Activated T-cell treated with anti-CD3 and anti-CD28 coated beads, Interleukin-2, amount 50 U/mL, for 24 hours (primary cell): ENCODE results near the gene HDGFL2.

ENCODE experiments used
- DNase-seq: peaks from one replicate; pipeline ENCODE4 v3.0.0-alpha.2; 2020
- H3K27ac Mint-ChIP-seq: 2 replicates; pipeline ENCODE4 v1.8.0; 2020; ENCODE audit warnings: mild to moderate bottlenecking, mixed read lengths
- H3K27me3 Mint-ChIP-seq: 2 replicates; pipeline ENCODE4 v1.8.0; 2020; ENCODE audit warnings: mixed read lengths
- H3K36me3 Mint-ChIP-seq: 2 replicates; pipeline ENCODE4 v1.8.0; 2020; ENCODE audit warnings: low read depth, mixed read lengths
- H3K4me1 Mint-ChIP-seq: 2 replicates; pipeline ENCODE4 v1.8.0; 2020; ENCODE audit warnings: low read depth, mixed read lengths
- H3K4me3 Mint-ChIP-seq: 2 replicates; pipeline ENCODE4 v1.8.0; 2020; ENCODE audit warnings: mild to moderate bottlenecking, moderate library complexity, mixed read lengths
- H3K9me3 Mint-ChIP-seq: 2 replicates; pipeline ENCODE4 v1.8.0; 2020; ENCODE audit warnings: mixed read lengths

The HDGFL2 gene

DNA sequence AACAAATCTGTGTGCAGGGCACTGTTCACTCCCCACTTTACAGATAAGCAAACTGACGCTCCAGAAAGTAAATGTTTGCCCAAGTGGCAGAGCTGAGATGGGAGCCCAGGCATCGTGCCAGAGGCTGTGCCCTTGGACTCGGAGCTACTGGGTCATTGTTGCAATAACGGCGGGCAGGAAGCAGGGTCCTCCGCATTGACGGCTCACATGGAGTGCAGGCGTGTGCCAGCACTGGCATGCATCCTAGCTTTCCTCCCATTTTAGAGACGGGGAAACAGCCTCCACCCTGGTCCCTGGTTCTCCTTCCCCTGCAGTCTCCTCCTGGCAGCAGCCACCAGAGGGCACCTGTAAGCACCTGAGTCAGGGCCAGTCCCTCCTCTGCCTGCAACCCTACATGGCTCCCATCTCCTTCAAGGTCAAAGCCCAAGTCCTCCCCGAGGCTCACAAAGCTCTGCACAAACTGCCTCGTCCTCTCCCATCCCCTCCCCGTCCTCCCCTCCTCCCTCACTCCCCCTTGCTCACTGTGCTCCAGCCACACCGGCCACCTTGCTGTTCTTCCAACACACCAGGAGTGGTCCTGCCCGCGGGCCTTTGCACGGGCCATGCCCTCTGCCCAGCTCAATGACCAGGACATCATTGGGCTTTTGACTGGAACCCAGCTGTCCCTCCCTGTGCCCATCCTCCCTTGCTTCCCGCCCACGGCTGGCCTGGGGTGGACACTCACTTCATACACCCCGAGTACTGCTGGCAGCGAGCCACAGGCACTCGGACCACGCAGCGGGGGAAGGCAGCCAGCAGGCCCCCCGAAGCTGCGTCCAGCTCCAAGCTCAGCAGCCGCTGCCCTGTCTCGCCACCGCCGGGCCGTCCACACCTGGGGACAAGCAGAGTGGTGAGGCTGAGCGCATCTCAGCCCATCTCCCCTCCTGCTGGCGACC lies 75.5 kb downstream of the HDGFL2 start:
- no peak for DNase-seq
- Mint-ChIP-seq H3K27me3 (peaks cover 8% of the 10 kb centered on the region), H3K4me3 (no peak overlapping the region), H3K27ac (no peak overlapping the region), H3K4me1 (no peaks in the 10 kb centered on the region), H3K36me3 (no peaks in the 10 kb centered on the region), H3K9me3 (no peaks in the 10 kb centered on the region)

DNA sequence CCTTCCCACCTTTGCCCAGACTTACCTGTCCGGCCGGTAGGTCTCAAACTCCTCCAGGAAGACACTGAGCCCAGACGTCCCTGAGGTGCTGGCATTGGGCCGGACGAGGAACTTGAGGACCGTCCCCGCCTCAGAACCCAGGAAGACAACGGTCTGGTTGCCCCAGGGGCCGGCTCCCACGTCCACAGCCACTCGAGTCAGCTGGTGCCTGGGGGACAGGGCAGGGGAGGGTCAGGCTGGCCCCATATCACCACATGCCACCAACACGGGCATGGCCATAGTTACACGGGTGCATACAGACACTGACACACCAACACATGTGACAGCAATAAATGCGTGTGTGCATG lies 76.1 kb downstream of the HDGFL2 start:
- Mint-ChIP-seq H3K4me3 (no peak overlapping the region), H3K27ac (no peak overlapping the region), H3K4me1 (no peaks in the 10 kb centered on the region), H3K36me3 (no peaks in the 10 kb centered on the region), H3K27me3 (peaks cover 8% of the 10 kb centered on the region), H3K9me3 (no peaks in the 10 kb centered on the region)
- no peak for DNase-seq

DNA sequence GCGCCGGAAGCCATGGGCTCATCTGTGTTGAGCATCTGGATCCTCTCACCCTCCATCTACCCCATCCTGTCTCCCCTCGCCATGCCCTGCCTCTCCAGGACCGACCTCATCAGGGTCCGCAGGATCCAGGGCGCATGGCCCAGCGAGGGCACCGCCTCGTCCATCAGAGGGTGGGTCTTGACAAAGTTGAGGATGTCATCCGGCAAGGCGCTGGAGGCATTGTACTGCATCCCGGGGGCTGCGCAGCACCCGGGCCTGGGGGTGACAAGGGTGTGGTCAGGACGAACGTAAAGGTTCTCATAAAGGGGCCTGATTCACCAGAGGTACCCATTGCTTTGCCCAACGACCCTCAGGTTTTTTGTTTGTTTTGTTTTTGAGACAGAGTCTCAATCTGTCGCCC lies 77.9 kb downstream of the HDGFL2 start:
- peaks cover 8% of the 10 kb centered on the region for H3K27me3 Mint-ChIP-seq
- DNase-seq = no peak
- H3K27ac Mint-ChIP-seq = no peak overlapping the region
- H3K36me3 Mint-ChIP-seq = no peaks in the 10 kb centered on the region
- H3K4me1 Mint-ChIP-seq = no peaks in the 10 kb centered on the region
- H3K4me3 Mint-ChIP-seq = no peak overlapping the region
- H3K9me3 Mint-ChIP-seq = no peaks in the 10 kb centered on the region

DNA sequence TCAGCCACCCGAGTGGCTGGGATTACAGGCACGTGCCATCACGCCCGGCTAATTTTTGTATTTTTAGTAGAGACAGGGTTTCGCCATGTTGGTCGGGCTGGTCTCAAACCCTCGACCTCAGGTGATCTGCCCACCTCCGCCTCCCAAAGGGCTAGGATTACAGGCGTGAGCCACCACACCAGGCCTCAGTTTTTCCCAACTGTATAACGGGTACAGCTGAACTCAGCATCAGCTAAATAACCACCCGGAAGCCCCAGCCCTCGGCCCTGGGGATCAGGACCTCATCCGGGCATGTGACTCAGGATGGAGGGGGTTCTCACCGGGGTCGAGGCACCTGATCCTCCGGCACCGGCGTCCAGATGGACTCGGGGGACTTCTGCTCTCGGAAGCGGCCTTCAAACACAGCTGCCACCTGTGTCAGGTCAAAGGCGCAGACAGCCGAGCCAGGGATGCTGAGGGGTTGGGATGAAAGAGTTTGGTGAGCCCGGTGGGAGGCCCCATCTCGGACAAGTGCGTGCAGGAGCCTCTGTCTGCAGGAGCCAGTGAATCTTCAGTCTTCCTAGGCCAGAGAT lies 78.5 kb downstream of the HDGFL2 start:
- DNase-seq = no peak
- H3K4me3 Mint-ChIP-seq = no peak overlapping the region
- no peak overlapping the region for H3K27ac Mint-ChIP-seq
- no peaks in the 10 kb centered on the region for H3K36me3 Mint-ChIP-seq
- peaks cover 8% of the 10 kb centered on the region for H3K27me3 Mint-ChIP-seq
- H3K4me1 Mint-ChIP-seq = no peaks in the 10 kb centered on the region
- no peaks in the 10 kb centered on the region for H3K9me3 Mint-ChIP-seq
